GM13976 (cell line): Measurements from ENCODE around the gene ART4.

ENCODE experiments used
- DNase-seq: peaks from one replicate; pipeline ENCODE4 v3.0.0; 2012; ENCODE audit warnings: low spot score
- in situ Hi-C: fragments of 300-500 bp; cut with MboI; formaldehyde crosslinking; loops from one replicate; pipeline ENCODE4 v1.12.0; 2022; ENCODE audit warnings: low sequenced_read_pairs, mixed read lengths, inconsistent platforms; ENCODE audit not compliant: unreplicated experiment
- TF ChIP-seq, protein P1 (sequence below): IDR thresholded peaks from 2 replicates; pipeline ENCODE4 v1.5.1; 2012; ENCODE audit warnings: borderline replicate concordance, mild to moderate bottlenecking; ENCODE audit not compliant: insufficient read depth; ENCODE audit errors: extremely low read depth, missing control alignments, control extremely low read depth

The ART4 gene, protein sequence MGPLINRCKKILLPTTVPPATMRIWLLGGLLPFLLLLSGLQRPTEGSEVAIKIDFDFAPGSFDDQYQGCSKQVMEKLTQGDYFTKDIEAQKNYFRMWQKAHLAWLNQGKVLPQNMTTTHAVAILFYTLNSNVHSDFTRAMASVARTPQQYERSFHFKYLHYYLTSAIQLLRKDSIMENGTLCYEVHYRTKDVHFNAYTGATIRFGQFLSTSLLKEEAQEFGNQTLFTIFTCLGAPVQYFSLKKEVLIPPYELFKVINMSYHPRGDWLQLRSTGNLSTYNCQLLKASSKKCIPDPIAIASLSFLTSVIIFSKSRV

DNA sequence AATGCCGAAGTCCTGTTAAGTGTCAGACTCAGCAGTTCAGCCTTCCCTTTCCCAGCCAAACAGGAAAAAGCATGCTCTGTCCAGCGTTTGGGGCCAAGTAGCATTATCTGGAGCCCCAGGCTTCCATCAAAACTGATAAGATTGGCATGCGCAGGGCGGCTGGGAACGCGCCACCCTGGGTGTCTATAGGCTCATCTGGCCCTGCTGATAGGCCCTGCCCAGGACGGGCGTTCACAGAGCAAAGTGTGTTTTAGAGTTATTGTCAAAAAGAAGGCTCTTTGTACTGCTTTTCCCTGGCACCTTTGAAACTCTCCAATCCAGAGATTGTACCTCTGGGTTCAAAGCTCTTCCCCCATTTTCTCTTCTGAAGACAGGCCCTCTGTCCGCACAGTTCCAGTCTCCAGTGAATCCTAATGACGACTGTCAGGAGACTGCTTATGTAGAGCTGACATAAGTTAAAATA is at the start of gene ART4:
ART4 (minus strand) TSS at position 102 of the 463 bp plus-strand sequence. CDS start 413 bp downstream, outside the sequence.
- in situ Hi-C loops, result loop anchor here (5.0 kb wide), 1 partner anchor 154 kb away; no protein-coding TSS in a partner anchor
- no peak for DNase-seq
- TF ChIP-seq, protein P1, sequence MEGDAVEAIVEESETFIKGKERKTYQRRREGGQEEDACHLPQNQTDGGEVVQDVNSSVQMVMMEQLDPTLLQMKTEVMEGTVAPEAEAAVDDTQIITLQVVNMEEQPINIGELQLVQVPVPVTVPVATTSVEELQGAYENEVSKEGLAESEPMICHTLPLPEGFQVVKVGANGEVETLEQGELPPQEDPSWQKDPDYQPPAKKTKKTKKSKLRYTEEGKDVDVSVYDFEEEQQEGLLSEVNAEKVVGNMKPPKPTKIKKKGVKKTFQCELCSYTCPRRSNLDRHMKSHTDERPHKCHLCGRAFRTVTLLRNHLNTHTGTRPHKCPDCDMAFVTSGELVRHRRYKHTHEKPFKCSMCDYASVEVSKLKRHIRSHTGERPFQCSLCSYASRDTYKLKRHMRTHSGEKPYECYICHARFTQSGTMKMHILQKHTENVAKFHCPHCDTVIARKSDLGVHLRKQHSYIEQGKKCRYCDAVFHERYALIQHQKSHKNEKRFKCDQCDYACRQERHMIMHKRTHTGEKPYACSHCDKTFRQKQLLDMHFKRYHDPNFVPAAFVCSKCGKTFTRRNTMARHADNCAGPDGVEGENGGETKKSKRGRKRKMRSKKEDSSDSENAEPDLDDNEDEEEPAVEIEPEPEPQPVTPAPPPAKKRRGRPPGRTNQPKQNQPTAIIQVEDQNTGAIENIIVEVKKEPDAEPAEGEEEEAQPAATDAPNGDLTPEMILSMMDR, result no peak

DNA sequence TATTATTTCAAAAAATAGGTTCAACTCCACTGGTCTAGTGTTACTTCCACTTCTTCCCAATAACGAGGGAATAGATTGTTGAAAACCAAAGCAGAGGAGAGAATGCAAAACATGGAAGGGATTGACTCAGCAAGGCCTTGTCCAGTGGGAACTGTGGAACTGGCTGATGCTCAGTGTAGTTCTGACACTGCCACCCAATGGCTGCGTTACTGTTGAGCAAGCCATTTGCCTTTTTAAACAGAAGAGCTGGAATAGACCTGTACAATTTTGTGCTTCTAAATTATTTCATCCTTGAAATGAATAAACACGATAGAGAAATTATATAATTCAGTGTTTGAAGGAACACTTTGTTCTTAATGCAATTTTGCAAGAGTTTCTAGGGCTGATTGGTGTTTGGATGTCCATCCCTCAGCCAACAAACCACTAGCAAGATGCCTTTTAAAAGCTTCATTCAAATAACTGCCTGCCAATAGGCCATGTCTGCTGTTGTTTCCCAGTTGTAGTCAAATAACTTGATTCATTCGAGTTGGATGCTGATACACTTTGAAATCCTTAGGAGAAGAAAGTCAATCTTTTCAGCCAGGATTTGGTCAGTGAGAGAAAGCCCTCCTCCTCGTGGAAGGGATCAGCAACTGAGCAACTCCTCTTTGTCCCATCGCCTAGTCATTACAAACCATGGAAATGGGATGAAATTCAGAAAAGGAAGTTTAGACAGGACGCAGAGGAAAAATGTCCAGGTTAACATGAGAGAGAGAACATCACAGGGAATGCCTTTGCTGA is 49.6 kb upstream of the ART4 start:
- TF ChIP-seq, protein P1, result no peak
- DNase-seq, result no peak
- in situ Hi-C loops, result no loop called here

DNA sequence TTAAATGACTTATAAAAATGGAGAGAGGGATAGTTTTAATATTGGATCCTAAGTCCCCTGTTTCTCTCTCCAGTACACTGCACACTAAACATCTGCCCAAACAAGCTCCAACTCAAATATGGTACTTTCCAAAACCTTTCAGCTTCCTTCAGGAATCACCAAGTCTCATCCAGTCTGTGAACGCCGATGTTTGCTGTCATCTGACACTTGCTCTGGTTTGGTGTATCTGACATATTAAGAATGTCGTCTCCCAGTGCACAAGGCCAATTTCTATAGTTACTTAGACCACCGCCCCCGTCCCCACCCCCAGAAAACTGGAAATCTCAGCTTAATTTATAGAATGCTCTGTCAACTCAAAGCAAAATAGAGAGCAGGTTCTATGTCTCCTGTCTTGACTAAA is 47.4 kb upstream of the ART4 start:
- in situ Hi-C loops, result no loop called here
- DNase-seq, result no peak
- TF ChIP-seq, protein P1, result no peak

DNA sequence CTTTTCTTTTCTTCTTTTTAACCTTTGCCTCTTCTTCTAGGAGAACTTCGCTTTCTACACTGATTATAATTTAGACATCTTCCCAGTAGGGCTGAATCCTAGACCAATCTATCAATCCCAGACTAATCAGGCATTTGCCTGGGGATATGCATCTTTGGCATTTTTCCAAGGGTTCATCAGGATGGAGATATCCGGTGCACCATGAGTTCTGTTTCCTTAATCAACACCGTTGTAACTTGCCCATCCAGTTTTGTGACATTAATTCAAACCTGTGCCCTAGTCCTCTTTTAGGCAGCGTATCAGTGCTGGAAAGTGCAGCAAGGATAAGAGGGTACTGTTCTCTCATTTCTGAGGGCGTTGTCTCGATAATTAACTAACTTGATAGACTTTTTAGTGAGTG is 42.9 kb upstream of the ART4 start:
- DNase-seq, result no peak
- in situ Hi-C loops, result no loop called here
- TF ChIP-seq, protein P1, result no peak

DNA sequence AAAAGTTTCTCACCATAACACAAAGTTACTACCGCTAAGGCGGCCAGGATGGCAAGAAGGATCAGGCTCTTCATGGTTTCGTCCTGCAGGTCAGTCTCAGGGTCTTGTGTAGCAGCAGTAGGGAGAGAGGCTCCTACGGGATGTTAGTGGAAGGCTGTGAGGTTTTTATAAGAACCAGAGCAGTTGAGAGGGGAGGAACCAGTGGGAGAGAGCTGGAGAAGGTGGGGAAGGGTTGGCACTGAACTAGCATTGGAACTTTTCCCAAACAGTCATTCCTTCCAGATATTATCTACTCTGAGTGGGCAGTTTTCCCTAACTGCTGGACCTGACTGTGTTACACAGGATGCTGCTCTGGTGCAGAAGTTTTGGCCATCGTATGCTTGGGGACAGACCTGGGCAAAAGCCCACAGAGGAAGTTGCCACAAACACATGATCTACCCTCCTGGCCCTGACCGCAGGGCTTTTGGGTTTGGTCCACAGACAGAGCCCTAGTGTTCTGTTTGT is 42.4 kb upstream of the ART4 start, which contains the start of gene MGP:
MGP (minus strand) TSS at position 137 of the 504 bp plus-strand sequence; CDS start at position 74, 63 bp downstream.
- no peak for DNase-seq

DNA sequence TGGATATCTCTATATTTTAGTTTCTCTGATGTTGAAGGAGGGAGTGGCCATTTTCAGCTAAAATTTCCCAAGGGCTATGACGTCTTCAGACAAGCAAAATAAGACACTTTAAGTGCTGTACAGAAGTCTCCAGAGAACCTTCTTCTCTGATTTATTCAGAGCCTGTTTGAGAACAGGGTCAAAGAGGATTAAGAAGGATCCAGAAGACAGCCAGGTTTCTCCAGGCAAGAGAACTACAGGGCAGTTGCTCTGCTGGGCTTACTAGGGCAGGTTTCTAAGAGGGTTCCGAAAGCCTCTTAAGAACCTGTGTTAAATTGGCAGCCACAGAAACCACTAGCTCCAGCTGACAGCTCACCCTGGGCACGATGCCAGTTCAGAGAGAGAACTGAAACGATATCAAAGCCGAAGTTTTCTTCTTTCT is 41.1 kb upstream of the ART4 start:
- TF ChIP-seq, protein P1, result no peak
- in situ Hi-C loops, result no loop called here
- peak; percentile 18 for DNase-seq

More for the DNA sequence above, 42.4 kb upstream of the ART4 start, which contains the start of gene MGP:
- in situ Hi-C loops, result no loop called here
- TF ChIP-seq, protein P1, result no peak
